Tongue (tissue), 2 donors: ENCODE measurements around the gene VKORC1. TPM values are rescaled to one million over a fixed set of nuclear protein-coding genes. Genes with fewer than 3 reads are reported as not detected.

Experiments
- DNase-seq: peaks from one replicate; pipeline ENCODE4 v3.0.0-alpha.2; 2015
- total RNA-seq: library from RNA; depleted of rRNA; stranded (reverse); fragments of >200 nt; gene quantifications from one replicate; pipeline ENCODE4 v1.2.3, GENCODE V29; 2014

The VKORC1 gene
- total RNA-seq, 1 donor from 2014 or later, result 64.2 TPM

- no peak for DNase-seq
Measured at GRCh38 chr16:31130336-31130891, 35.8 kb upstream of the VKORC1 start.

GRCh38 chr16:31129568-31130335, 35.2 kb upstream of the VKORC1 start:
- no peak for DNase-seq

GRCh38 chr16:31128711-31129567, 34.3 kb upstream of the VKORC1 start:
- DNase-seq, result no peak

GRCh38 chr16:31127182-31127581, 32.6 kb upstream of the VKORC1 start:
- DNase-seq, result no peak

GRCh38 chr16:31125844-31126243, 31.2 kb upstream of the VKORC1 start:
- no peak for DNase-seq

- DNase-seq, result no peak
Measured at GRCh38 chr16:31120129-31120528, 25.5 kb upstream of the VKORC1 start.

- no peak for DNase-seq
Measured at GRCh38 chr16:31118223-31119155, 23.9 kb upstream of the VKORC1 start.

GRCh38 chr16:31117384-31118222, 23.0 kb upstream of the VKORC1 start, which contains the start of gene KAT8:
TSS of gene KAT8 (plus strand) at chr16:31117664. CDS start at chr16:31117682, 18 bp downstream.
- peak; percentile 100 for DNase-seq

- no peak for DNase-seq
Measured at GRCh38 chr16:31114468-31114867, 19.9 kb upstream of the VKORC1 start.

- no peak for DNase-seq
Measured at GRCh38 chr16:31113121-31114120, 18.8 kb upstream of the VKORC1 start.

GRCh38 chr16:31112711-31113110, 18.1 kb upstream of the VKORC1 start:
- no peak for DNase-seq

- DNase-seq, result no peak
Measured at GRCh38 chr16:31111881-31112466, 17.4 kb upstream of the VKORC1 start.

GRCh38 chr16:31110106-31111034, 15.8 kb upstream of the VKORC1 start:
- no peak for DNase-seq

GRCh38 chr16:31109622-31110021, 15.0 kb upstream of the VKORC1 start:
- no peak for DNase-seq

GRCh38 chr16:31108794-31109558, 14.4 kb upstream of the VKORC1 start:
- no peak for DNase-seq

GRCh38 chr16:31108035-31108793, 13.6 kb upstream of the VKORC1 start, which contains the start of gene BCKDK:
TSS of gene BCKDK (plus strand) at chr16:31108386. CDS start at chr16:31109224, 838 bp downstream.
- peak; percentile 87 for DNase-seq
